ELR (cell line): ENCODE results near the gene ABCG1.

Source experiments
- DNase-seq: peaks from one replicate; pipeline ENCODE4 v3.0.0-alpha.2; 2015; ENCODE audit warnings: low read depth

Gene ABCG1

DNA sequence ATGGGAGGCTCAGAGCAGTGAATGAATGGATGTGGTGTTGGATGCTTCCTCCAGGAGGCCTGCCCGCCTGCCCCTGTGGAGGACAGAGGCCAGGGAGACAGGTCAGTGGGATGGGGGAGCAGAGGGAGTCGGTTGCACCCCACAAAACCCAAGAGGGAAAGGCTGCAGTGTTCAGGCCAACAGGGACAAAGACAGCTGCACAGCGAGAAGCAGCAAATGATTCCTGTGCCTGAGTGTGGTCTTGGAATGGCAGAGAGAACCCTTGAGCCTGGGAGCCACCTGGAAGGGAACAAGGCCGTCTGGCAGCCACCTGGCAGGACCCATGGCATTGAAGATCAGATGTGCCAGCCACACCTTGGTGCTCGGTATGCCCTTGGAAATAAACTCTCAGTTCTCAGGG, 88.2 kb downstream of the ABCG1 start:
- no peak for DNase-seq

DNA sequence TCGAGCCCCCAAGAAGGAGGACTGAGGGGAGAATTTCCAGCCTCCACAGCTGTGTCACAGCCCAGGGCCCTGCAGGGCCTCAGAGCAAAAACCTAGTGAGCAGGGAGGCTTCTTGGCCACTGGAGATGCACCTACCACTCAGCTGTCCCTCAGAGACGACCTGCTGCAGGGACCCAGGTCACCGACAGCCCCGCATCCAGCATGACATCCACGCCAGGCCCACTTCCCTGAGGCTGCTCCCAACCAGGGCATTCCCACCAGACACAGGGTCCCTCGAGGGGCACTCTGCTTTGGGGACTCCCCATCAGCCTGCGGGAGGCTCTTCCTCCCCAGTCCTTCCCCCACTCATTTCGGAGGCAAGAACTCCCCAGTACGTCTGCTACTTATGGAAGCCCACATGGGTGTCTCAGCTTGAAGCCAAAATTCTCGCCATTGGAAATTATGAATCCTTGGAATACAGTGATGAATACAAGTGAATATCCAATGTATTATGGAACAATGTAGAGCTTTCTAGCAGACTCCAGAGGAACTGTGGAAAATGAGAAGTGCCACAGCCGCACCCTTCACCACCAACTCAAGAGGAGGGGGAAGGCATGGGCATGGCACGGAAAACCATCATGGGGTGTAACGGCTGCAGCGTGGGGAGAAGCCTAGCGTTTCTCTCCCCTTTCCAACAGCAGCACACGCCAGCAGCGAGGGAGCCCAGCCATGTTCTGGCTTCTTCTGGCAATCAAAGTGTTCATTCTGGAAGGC, 89.4 kb downstream of the ABCG1 start:
- DNase-seq = no peak

DNA sequence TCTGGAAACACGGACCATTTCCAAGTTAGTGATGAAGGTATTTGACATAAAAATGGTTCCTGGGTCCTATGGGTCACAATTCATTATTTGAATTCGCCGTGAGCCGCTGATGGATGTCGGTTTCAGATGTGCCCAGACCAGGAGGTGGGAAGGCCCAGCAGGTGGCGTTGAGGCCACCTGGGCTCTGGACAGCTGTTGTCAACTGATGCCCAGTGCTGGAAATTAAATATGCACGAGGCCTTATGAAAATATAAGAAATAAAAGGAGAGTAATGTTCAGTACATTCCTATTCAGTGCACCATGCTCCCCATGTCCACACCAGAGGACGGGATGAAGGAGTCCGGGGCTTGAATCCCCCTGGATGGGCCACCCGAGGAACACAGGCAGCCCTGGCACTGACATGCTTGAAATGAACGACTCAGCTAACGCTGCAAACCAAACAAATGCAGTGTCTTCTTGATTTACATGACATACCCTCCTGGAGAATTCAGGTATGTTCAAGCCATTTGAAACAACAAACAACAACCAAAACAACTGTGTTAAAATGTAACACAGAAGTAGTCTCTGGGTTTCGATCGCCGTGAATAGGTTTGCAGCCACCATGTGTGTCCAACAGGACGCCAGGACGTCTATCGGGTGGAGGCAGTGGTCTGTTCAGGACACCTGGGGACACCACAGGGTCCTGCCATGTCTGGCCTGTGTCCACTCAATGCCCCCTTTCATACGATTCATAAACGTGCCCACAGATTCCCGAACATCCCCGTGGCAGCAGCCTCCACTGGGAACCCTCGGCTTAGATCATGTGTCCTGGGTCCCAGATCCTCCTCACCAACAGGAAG, 90.2 kb downstream of the ABCG1 start:
- no peak for DNase-seq

DNA sequence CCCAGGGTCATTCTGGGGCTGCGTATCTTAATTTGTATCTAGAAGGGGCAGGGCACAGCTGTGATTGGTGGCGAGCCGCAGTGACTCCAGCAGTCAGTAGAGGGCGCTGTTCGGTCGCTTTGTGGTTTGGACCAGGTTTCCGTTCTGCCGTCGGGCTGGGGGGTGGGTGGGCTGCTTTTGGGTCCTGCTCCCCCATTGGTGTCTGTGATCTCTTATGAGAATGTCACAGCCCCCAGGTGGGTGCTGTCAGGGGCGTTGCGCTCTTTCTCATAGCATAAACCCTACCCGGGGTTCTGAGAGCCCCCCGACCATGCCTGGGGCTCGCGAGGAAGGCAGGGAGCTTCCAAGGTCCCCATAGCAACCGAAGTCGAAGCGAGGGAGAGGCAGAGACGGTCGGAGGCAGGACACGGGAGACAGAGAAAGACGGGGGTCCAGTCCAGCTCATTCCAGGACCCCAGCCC, 90.8 kb downstream of the ABCG1 start:
- peak; percentile 27 for DNase-seq

DNA sequence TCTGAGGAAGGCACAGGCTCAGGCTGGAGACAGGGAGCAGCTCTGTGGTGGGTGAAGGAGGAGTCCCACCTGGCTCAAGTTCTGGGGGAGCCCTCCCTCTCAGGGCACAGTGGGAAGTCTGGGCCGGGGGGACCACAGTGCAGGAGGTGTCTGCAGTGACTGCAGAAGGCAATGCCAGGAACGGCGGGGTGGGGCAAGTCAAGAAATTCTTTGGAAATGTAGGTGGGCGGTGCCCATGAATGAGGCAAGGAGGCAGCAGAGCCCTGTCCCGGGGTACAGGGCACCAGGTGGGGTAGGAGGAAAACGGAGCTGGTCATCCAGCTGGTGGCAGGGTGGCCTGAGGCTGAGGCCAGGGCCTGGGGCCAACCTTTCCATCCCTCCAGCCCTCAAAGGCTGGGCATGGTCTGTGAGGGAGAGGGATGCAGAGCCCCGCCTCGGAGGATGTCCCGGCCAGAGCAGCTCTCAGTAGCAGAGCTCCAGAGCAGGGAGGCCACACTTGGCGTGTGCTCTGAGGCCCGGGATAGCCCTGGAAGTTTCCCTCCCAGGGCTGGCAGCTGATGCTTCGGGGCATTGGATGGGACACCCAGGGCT, 91.6 kb downstream of the ABCG1 start:
- no peak for DNase-seq

DNA sequence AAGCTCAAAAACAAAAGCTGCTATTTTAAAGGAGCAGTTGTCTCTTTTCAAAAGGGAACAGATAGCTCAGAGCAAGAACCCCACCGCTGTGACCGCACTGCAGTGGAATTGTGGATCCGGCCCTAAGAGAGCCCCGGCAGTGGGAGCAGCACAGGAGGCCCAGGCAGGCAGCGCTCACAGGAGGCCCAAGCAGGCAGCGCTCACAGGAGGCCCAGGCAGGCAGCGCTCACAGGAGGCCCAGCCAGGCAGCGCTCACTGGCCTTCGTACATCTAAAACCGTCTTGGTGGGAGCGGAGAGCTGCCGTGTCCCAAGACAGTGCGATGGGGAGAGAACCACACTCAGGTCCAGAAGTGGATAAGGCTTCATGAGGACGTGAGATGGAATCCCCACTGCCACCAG, 92.2 kb downstream of the ABCG1 start:
- no peak for DNase-seq

DNA sequence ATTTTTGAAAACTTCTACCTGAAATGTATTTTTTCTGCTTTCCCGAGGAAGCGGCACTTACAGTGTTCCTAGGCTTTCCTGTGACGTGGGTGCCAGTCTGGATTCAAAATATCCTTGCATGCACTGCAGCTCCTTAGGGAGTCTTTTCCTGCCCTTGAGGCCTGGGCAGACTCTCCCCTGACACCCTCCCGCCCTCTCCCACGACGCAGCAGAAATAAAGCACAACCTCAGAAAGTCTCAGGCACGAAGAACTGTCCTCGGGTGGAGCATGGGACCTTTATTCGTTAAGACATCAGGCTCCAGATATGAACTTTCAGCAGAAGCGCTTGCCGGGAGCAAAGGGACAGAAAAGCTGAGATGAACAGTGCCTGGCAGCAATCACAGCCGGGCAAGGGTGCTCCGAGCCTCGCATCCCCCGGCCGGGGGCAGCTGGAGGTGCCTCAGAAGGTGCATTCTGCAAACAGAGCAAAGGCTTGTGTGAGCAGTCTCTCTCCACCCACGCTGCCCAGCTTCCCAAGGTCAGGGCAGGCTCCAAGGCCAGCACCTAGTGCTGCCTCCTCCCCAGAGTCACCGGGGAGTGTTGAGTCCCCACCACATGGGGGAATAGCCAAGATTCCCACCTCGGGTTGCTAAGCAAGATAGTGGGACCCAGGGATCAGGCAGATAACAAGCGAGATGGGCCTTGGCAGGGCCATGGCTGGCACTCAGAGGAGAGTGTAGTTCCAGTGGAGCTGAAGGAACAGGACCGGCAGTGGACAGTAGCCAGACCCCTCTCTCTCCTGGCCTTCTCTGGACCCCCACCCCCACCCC, 93.1 kb downstream of the ABCG1 start:
- DNase-seq = no peak

DNA sequence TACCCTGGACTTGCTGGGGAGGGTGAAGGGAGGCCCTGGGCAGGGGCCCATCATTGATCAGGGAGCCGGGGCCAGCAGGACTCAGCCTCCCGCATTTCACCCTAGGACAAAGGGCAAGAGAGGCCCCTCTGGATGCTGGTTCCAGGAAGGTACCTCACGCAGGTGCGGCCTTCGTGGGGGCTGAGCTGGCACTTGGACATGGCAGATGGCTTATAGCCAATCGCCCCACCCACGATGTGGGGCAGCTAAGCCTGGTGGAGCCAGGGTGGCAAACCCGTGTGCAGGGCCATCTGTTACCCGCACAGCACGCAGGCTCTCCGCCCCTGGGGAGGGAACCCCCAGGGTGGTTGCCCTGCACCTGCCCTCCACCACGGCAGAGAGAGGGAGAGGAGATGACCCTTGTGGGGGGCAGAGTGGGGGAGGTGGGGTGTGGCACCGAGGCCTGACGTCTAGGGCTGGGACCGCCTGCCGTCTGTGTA, 93.7 kb downstream of the ABCG1 start:
- DNase-seq = no peak

DNA sequence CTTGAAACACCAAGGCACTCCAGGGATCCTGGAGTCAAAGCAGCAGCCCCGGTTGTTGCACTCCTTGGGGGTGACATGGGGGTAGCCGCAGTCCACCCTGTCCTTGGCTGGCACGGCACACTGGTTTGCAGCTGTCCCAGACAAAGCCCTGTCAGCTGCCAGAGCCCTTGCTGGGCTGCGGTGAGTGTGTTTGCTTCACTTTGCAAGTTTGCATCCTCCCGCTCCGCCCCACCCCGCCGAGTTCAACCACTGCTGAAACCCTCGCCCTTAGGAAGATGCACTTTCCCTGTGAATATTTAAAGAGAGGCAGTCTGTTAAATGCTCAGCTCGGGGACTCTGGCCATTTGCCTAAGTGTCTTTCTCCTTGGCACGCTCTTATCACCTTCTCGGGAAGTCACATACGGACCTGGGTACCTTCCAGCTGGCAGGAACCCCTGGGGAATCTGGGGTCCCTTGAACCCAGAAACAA, 94.6 kb downstream of the ABCG1 start:
- no peak for DNase-seq

DNA sequence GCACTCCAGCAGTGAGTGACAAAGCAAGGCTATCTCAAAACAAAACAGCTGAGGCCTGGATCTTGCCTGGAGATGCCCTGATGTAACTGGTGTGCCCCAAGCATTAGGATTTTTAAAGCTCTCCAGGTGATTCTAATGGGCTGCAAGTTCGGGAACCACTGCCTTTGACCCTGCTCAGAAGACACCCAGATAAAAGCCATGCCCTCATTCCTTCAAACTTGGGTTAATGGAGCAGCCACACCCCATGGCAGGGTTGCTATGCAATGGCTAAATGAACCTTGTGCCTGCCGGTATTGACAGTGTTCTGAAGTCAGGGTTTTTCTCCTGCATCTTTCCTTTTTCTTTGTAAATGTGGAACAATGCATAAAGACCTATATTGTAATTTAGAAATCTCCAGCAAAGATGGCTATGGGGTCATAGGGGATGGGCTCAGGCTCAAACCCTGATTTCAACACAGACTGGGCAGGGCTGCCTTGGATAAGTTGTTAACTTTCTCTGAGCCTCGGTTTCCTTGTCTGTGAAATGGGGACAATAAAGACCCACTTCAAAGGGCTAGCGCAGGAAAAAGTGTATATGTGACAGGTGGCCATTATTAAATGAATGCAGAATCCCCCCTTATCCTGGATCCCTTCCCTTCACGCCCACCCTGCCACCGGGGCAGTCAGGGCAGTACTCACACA, 95.8 kb downstream of the ABCG1 start:
- DNase-seq = no peak

DNA sequence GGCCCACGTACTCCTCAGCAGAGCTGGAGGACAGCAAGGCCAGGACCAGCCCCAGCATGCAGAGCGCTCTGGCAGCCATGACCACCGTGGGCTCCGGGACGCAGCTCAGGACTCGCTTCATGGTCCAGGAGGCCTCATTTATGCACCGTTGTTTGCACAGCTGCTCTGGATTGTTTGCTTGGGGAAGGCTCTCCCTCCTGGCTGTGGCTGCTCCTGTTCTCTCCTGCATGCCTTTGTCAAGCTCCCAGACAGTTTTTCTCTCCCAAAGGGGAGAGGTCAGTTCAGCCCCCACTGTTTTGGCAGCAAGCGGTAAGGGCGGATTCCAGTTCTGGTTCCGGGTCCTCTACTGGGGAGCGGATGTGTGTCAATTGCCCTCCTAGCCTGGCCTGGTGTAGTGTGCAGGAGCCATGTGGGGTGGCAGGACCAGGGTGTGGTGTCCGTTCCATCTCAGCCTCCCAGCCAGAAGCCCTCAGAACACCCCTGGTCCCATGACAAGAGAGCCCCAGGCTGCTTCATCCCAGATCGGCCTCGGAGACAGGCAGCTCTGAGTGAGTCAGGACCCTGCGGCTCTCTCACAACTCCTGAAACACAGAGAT, 96.5 kb downstream of the ABCG1 start, which contains the start of gene TFF3:
Gene TFF3 (minus strand): TSS at position 114 of the 596 bp plus-strand sequence. CDS start 35 bp downstream, at position 79.
- peak; percentile 11 for DNase-seq

DNA sequence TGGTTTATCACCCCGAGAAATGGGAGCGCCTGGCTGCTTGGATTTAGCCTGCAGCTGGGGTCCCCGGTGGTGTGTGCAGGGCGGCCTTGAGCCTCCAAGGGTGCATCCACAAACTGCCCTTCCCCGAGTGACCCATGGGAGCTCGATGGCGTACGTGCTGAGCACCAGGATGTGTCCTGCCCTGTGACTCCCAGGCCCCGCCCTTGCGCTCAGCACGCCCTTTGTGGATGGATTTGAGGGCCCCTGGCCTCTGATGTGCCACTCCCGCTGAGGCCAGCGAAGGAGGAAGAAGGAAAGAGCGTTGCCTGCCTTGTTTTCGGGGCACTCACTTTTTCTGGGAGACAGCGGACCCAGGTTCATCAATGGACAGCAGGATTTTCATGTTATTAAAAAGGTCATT, 98.0 kb downstream of the ABCG1 start:
- no peak for DNase-seq

DNA sequence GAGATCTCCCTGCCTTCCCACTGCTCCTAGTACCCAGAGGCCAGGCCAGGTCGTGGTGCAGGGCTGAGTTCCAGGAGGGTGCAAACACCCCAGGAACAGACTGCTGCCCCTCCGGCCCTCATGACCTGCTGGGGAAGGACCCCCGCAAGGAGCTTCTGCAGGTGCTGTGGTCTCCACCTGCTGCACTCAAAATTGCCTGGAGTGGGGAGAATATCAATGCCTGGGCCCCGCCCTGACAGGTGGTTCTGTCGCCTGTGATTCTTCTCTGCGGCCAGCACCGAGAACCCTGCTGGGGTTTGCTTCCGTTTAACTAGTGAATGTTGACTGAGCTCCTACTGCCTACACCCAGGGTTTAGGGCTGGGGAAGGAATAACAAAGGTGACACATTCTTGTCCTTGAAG, 98.4 kb downstream of the ABCG1 start:
- no peak for DNase-seq

DNA sequence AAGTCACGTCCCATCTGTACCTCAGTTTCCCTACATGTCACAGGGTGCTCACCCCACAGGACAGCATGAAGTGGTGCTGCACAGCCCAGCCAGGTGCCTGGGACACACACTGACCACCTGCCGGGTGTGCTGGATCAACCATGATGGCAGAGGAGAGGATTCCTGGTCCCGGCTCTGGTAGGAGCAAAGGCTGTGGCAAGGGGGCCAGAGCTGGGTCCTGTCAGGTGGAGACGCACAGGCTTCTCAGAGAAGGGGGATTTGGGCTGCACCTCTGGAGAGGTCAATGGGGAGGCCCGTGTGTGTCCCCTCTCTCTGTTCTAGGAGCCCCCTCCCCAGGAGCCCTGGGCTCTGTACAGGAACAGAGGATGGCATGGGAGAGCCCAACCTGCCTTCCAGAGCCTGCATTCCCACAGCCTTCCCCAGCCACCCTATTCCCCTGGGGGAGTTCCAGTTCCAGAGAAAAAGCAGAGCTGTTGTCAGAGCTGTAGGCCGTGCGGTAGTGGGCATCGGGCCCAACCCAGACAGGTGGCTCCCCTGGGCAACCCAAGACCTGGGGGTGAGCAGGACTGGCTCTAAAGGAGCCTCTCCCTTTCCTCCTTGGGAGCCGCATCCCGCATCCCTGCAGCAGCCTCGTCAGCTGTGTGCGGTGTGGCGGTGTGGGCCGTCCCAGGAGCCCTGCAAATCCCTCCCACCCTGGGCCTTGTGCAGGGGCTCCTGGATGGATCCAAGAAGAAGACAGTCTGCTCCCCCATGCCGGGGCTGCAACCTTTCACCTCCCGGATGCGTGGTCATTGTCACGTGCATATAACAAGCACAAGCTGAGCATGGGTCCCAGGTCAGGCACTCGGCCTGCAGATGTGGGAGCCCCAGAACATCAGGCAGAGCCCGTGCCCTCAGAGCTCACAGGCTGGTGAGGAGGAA, 99.1 kb downstream of the ABCG1 start:
- no peak for DNase-seq

DNA sequence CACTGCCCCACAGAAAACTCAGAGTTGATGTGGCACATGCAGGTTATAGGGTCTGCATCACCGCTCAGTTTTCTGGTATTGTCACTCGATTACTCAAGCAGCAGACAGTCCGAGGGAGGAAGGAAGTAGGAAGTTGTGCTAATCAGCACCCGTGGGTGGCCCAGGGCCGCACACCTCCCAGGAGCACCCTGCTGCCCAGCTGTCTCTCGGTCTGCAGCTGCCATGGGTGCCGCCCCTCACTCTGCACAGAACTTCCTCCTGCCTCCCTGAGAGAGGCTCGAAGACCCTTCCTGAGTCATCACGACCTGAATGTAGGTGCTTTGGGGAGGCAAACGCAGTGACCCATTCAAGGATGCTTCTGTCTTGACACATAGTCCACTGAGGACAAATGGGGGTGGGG, 100.4 kb downstream of the ABCG1 start:
- no peak for DNase-seq

DNA sequence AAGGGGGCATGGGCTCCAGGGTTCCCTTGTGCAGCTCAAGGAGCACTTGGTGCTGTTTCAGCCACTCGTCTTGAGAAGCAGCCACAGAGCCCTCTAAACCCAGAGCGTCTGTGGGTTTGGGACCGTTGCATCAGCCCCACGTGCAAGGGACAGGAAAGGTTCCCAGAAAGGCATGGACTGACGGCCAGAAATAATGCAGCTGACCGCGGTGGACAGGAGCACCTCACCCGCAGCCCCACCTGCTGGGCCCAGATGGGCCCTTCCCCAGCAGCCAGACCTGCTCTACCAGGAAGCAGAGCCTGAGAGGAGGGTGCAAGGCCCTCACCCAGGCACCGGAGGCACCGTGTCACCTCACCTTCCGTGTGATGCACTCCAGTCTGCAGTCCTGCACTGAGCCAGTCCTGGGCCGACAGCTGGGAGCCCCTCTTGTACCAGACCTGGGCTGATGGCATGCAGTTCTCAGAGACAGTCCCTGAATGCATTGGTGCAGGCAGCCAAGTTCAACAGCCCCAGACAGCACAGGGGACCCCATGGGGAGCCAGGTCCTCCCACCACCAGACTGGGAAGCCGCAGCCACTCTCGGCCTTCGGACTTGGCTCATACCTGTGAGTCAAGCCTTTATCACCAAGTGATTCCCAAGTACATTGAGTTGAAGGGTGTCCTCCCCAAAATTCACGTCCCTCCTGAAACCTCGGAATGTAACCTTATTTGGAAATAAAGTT, 101.1 kb downstream of the ABCG1 start:
- DNase-seq = no peak

DNA sequence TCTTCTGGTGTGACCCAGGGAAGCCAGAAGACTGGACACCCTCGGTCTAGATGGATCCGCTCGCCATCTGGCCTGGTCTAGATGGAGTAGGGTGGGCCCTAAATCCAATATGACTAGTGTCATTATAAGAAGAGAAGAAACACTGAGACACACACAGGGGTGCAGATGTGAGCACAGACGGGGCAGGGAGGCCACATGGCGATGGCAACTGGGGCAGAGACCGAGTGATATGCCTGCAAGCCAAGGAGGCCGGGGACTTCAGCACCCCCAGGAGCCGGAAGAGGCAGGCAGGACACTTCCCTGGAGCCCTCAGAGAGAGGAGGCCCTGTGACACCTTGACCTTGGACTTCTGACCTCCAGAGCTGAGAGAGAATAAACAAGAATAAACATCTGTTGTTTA, 101.9 kb downstream of the ABCG1 start:
- no peak for DNase-seq

DNA sequence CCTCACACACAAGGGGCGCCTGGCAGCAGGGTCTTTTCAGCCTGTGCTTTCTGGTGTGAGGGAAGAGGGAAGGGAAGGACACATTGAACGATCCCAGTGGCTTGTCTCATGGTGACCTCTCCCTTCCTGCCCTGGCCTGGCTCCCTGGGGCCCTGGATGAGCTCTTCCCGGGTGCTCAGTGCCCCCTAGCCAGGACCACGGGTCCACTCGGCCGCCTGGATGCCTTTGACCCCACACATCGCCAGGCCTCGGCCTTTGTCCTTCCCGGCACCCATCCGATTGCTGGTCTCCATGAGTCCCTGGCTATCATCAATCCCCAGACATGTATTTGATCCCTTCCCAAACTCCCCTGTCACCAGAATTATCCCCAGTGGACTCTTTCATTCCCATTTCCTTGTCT, 102.3 kb downstream of the ABCG1 start:
- DNase-seq = no peak

DNA sequence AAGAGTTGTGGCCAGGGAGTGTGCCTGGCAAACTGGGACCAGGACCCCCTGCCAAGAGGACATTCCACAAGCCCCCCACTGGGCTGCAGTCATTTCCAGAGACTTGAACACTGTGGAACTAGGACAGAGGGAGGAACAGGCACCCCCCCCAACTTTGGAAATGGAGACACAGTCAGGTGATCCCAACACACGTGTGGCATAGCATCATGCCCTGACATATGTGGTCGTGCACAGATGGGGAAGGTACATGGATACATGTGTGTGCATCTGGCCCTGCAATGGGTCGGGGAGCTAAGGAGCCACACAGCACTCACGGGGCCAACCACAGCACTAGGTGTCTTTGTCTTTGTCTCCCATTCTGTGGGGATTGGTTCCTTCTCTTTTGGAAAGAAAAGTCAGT, 102.9 kb downstream of the ABCG1 start:
- DNase-seq = no peak
